ENCODE data around the gene PLCB2.

The PLCB2 gene

GRCh38 chr15:40327457-40327856 is 19.7 kb upstream of the PLCB2 start:
- DNase-seq (ENCODE audit: low spot score) = no peak

- DNase-seq (ENCODE audit: low spot score) = no peak
Measured at GRCh38 chr15:40325700-40326099, 18.0 kb upstream of the PLCB2 start.

GRCh38 chr15:40325188-40325587 is 17.5 kb upstream of the PLCB2 start:
- DNase-seq (ENCODE audit: low spot score) = no peak

GRCh38 chr15:40323953-40324937 is 16.5 kb upstream of the PLCB2 start:
- no peak for DNase-seq (ENCODE audit: low spot score)

GRCh38 chr15:40323239-40323952 is 15.7 kb upstream of the PLCB2 start, which contains the start of gene INAFM2:
INAFM2 (plus strand) TSS chr15:40323692; CDS start chr15:40324056, 364 bp downstream.
- peak; percentile 96 for DNase-seq (ENCODE audit: low spot score)

- no peak for DNase-seq (ENCODE audit: low spot score)
Measured at GRCh38 chr15:40322531-40323238, 14.9 kb upstream of the PLCB2 start.

GRCh38 chr15:40320931-40321371 is 13.2 kb upstream of the PLCB2 start:
- peak; percentile 87 for DNase-seq (ENCODE audit: low spot score)

GRCh38 chr15:40320409-40320808 is 12.7 kb upstream of the PLCB2 start:
- DNase-seq (ENCODE audit: low spot score) = no peak

- no peak for DNase-seq (ENCODE audit: low spot score)
Measured at GRCh38 chr15:40317580-40317979, 9.8 kb upstream of the PLCB2 start.

GRCh38 chr15:40316931-40317330 is 9.2 kb upstream of the PLCB2 start:
- DNase-seq (ENCODE audit: low spot score) = no peak

- DNase-seq (ENCODE audit: low spot score) = no peak
Measured at GRCh38 chr15:40314723-40315276, 7.1 kb upstream of the PLCB2 start.

GRCh38 chr15:40313531-40314398 is 6.0 kb upstream of the PLCB2 start:
- DNase-seq (ENCODE audit: low spot score) = peak; percentile 64

- no peak for DNase-seq (ENCODE audit: low spot score)
Measured at GRCh38 chr15:40312370-40313158, 4.8 kb upstream of the PLCB2 start.

GRCh38 chr15:40310993-40311392 is 3.3 kb upstream of the PLCB2 start:
- DNase-seq (ENCODE audit: low spot score) = no peak

GRCh38 chr15:40310001-40310959 is 2.5 kb upstream of the PLCB2 start:
- peak; percentile 67 for DNase-seq (ENCODE audit: low spot score)

- no peak for DNase-seq (ENCODE audit: low spot score)
Measured at GRCh38 chr15:40309344-40309862, 1.7 kb upstream of the PLCB2 start.

GRCh38 chr15:40306908-40307307 is 827 bp downstream of the PLCB2 start:
- DNase-seq (ENCODE audit: low spot score) = no peak

- no peak for DNase-seq (ENCODE audit: low spot score)
Measured at GRCh38 chr15:40306371-40306770, 1.4 kb downstream of the PLCB2 start.

- DNase-seq (ENCODE audit: low spot score) = no peak
Measured at GRCh38 chr15:40305281-40305680, 2.5 kb downstream of the PLCB2 start.

Data from NAMALWA (cell line).